Middle frontal gyrus (tissue), 1 donor: ENCODE data around the gene SNAI3.
A peak's percentile ranks its signal among the peaks of the same experiment; 100 is the strongest.

Source experiments
- DNase-seq: peaks from one replicate; pipeline ENCODE4 v3.0.0-alpha.2; 2015; ENCODE audit warnings: low spot score; ENCODE audit errors: extremely low spot score

Gene SNAI3

GRCh38 chr16:88721815-88722755 is 35.8 kb upstream of the SNAI3 start:
- no peak for DNase-seq

GRCh38 chr16:88721236-88721635 is 34.9 kb upstream of the SNAI3 start:
- no peak for DNase-seq

GRCh38 chr16:88720396-88720970 is 34.2 kb upstream of the SNAI3 start:
- no peak for DNase-seq

GRCh38 chr16:88719933-88720296 is 33.6 kb upstream of the SNAI3 start:
- DNase-seq, result no peak

- DNase-seq, result peak; percentile 78
Observed at GRCh38 chr16:88719267-88719932, 33.1 kb upstream of the SNAI3 start.

GRCh38 chr16:88718178-88718577 is 31.9 kb upstream of the SNAI3 start:
- no peak for DNase-seq

- DNase-seq, result no peak
Observed at GRCh38 chr16:88716601-88717001, 30.3 kb upstream of the SNAI3 start.

GRCh38 chr16:88716201-88716600 is 29.9 kb upstream of the SNAI3 start:
- DNase-seq, result no peak

- no peak for DNase-seq
Observed at GRCh38 chr16:88715312-88716190, 29.2 kb upstream of the SNAI3 start.

GRCh38 chr16:88714420-88715302 is 28.4 kb upstream of the SNAI3 start:
- no peak for DNase-seq

GRCh38 chr16:88713568-88714419 is 27.5 kb upstream of the SNAI3 start:
- DNase-seq, result no peak

- no peak for DNase-seq
Observed at GRCh38 chr16:88713054-88713453, 26.7 kb upstream of the SNAI3 start.

GRCh38 chr16:88712362-88712979 is 26.2 kb upstream of the SNAI3 start:
- no peak for DNase-seq

GRCh38 chr16:88711750-88712340 is 25.5 kb upstream of the SNAI3 start:
- DNase-seq, result no peak

- no peak for DNase-seq
Observed at GRCh38 chr16:88710556-88710955, 24.2 kb upstream of the SNAI3 start.

- no peak for DNase-seq
Observed at GRCh38 chr16:88706965-88707826, 20.9 kb upstream of the SNAI3 start.

- DNase-seq, result peak; percentile 76
Observed at GRCh38 chr16:88706229-88706964, 20.1 kb upstream of the SNAI3 start, which contains the start of the genes CTU2 and RNF166. CTU2 (plus strand) TSS chr16:88706503; CDS start chr16:88706531, 28 bp downstream. RNF166 (minus strand) TSS chr16:88706408; CDS start chr16:88706325, 83 bp downstream.
